Lung (tissue), 12 donors: ENCODE measurements around the gene HM13. TPM values are rescaled to one million over a fixed set of nuclear protein-coding genes. Genes with fewer than 3 reads are reported as not detected.
"Not testable (repeated sequence)": the region's sequence is repeated elsewhere in the genome, so short reads cannot be mapped to it uniquely, and the experiment has no call there.

Experiments used
- ATAC-seq: fragments of 200-7000 bp; cut with Tn5 transposase; one replicate; pipeline ENCODE4 v1.9.1; 2020; ENCODE audit warnings: moderate number of reproducible peaks; ENCODE audit not compliant: insufficient read depth, low FRiP score
- DNase-seq, 3 donors: peaks; one replicate each; pipeline ENCODE4 v3.0.0-alpha.2; 2013 to 2017
- H3K27ac ChIP-seq, 2 donors: one replicate each; pipeline ENCODE4 v1.5.1; 2013; ENCODE audit warnings: mild to moderate bottlenecking in 2 of 2, moderate library complexity in 2 of 2, control low read depth in 1 of 2, inconsistent platforms in 1 of 2, low read depth in 1 of 2, low read length in 1 of 2
- H3K27me3 ChIP-seq, 3 donors: one replicate each; pipeline ENCODE4 v1.5.1; 2013; ENCODE audit warnings: low read length in 2 of 3; ENCODE audit not compliant: control insufficient read depth in 3 of 3, insufficient read depth in 3 of 3
- H3K36me3 ChIP-seq, 4 donors: one replicate each; pipeline ENCODE4 v1.5.1; 2013; ENCODE audit warnings: low read length in 4 of 4, mild to moderate bottlenecking in 1 of 4, moderate library complexity in 1 of 4; ENCODE audit not compliant: control insufficient read depth in 4 of 4, insufficient read depth in 4 of 4
- H3K4me1 ChIP-seq, 5 donors: one replicate each; pipeline ENCODE4 v1.5.1; 2013; ENCODE audit warnings: low read length in 5 of 5, mild to moderate bottlenecking in 2 of 5, moderate library complexity in 1 of 5; ENCODE audit not compliant: control insufficient read depth in 5 of 5, insufficient read depth in 5 of 5
- H3K4me3 ChIP-seq: one replicate; pipeline ENCODE4 v1.5.1; 2013; ENCODE audit warnings: mild to moderate bottlenecking, control low read depth, moderate library complexity
- H3K9ac ChIP-seq, 2 donors: one replicate each; pipeline ENCODE4 v1.5.1; 2013; ENCODE audit warnings: low read length in 2 of 2, control low read depth in 1 of 2; ENCODE audit not compliant: insufficient read depth in 1 of 2
- H3K9me3 ChIP-seq, 4 donors: one replicate each; pipeline ENCODE4 v1.5.1; 2013; ENCODE audit warnings: low read length in 3 of 4, mild to moderate bottlenecking in 1 of 4, moderate library complexity in 1 of 4; ENCODE audit not compliant: control insufficient read depth in 4 of 4, insufficient read depth in 3 of 4
- WGBS, 2 donors: extraction: QIAGEN DNeasy Blood & Tissue Kit; methylation state at CpG; one replicate each; pipeline ENCODE4 v1.1.7; 2013; 5-methylcytosine and 5-hydroxymethylcytosine counted together
- polyA plus RNA-seq, 2 donors: library from polyadenylated mRNA; stranded (reverse); fragments of 200-250 nt; gene quantifications; one replicate each; pipeline ENCODE4 v1.2.1, GENCODE V29; 2013
- total RNA-seq, 2 donors: library from RNA; depleted of rRNA in 1 of 2; stranded (reverse); fragments of >200 nt in 1 of 2; gene quantifications; one replicate each; pipeline ENCODE4 v1.2.1, GENCODE V29; 2014 to 2021
- TF ChIP-seq, protein P1 (sequence below): IDR thresholded peaks from 2 replicates; pipeline ENCODE4 v1.5.1; 2012; ENCODE audit warnings: mild to moderate bottlenecking; ENCODE audit errors: control extremely low read depth, extremely low read depth
- donor health status: control.
- donor health status: control.
- donor health status: Bipolar disorder and iron deficiency.
- donor health status: healthy.
- donor health status: DM: yes; HTN: yes; CAD: no.

The HM13 gene
- total and polyA plus RNA-seq, 4 donors = 53.5 to 249 (median 205) TPM

DNA sequence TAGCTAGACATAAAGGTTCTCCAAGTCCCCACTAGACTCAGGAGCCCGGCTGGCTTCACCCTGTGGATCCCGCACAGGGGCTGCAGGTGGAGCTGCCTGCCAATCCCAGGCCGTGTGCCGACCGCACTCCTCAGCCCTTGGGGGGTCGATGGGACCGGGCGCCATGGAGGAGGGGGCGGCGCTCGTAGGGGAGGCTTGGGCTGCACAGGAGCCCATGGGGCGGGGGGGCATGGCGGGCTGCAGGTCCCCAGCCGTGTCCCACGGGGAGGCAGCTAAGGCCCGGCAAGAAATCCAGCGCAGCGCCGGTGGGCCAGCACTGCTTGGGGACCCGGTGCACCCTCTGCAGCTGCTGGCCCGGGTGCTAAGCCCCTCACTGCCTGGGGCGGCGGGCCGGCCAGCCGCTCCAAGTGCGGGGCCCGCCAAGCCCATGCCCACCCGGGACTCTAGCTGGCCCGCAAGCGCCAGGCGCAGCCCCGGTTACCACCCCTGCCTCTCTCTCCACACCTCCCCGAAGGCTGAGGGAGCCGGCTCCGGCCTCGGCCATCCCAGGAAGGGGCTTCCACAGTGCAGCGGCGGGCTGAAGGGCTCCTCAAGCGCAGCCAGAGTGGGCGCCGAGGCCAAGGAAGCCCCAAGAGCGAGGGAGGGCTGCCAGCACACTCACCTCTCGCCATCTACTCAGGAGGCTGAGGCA lies 64.4 kb downstream of the HM13 start:
- no peak for ATAC-seq
- WGBS, 2 donors = 96 to 97% methylated on average over 37 to 43 of the region's 43 CpGs
- no peak overlapping the region for H3K4me3 ChIP-seq
- H3K27me3 ChIP-seq = no peaks in the 10 kb centered on the region
- TF ChIP-seq, protein P1, sequence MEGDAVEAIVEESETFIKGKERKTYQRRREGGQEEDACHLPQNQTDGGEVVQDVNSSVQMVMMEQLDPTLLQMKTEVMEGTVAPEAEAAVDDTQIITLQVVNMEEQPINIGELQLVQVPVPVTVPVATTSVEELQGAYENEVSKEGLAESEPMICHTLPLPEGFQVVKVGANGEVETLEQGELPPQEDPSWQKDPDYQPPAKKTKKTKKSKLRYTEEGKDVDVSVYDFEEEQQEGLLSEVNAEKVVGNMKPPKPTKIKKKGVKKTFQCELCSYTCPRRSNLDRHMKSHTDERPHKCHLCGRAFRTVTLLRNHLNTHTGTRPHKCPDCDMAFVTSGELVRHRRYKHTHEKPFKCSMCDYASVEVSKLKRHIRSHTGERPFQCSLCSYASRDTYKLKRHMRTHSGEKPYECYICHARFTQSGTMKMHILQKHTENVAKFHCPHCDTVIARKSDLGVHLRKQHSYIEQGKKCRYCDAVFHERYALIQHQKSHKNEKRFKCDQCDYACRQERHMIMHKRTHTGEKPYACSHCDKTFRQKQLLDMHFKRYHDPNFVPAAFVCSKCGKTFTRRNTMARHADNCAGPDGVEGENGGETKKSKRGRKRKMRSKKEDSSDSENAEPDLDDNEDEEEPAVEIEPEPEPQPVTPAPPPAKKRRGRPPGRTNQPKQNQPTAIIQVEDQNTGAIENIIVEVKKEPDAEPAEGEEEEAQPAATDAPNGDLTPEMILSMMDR = no peak
- H3K9ac ChIP-seq = no peak overlapping the region
- no peaks in the 10 kb centered on the region for H3K9me3 ChIP-seq
- no peak overlapping the region for H3K27ac ChIP-seq
- no peak for DNase-seq
- H3K4me1 ChIP-seq = peaks cover 0 to 4% (median 2%) of the 10 kb centered on the region in 5 donors
- H3K36me3 ChIP-seq = no peaks in the 10 kb centered on the region

DNA sequence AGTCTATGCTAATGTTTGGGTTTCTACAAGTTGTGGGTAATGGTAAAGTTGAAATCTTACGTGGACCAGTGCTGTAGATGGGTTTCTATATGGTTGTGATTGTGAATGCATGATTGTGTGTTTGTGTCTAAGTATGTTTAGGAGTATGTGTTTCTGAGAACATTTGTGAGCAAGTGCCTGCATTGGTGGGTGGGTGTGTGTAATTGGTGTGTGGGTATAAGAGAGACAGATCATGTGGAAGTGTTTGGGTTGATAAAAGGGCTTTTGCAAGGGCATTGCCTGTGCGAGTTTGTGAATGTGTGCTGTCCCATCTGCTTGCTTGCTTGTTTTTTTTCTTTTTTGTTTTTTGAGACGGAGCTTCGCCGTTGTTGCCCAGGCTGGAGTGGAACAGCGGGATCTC lies 65.0 kb downstream of the HM13 start:
- Histone ChIP-seq H3K4me1 (peaks cover 0 to 2% (median 0%) of the 10 kb centered on the region in 5 donors), H3K9ac (no peak overlapping the region), H3K4me3 (no peak overlapping the region), H3K36me3 (no peaks in the 10 kb centered on the region), H3K9me3 (no peaks in the 10 kb centered on the region), H3K27ac (no peak overlapping the region), H3K27me3 (no peaks in the 10 kb centered on the region)
- DNase-seq = no peak
- WGBS, 2 donors = 96 to 97% methylated on average over 6 of the region's 6 CpGs
- ATAC-seq = no peak
- TF ChIP-seq, protein P1 = no peak

GRCh38 chr20:31579941-31580651 lies 65.9 kb downstream of the HM13 start:
- not testable (repeated sequence) for H3K9me3 ChIP-seq, H3K9ac ChIP-seq, H3K4me3 ChIP-seq, H3K4me1 ChIP-seq, ATAC-seq, DNase-seq, H3K27me3 ChIP-seq, H3K27ac ChIP-seq, H3K36me3 ChIP-seq
- WGBS, 2 donors = 94 to 97% methylated on average over 17 of the region's 17 CpGs

DNA sequence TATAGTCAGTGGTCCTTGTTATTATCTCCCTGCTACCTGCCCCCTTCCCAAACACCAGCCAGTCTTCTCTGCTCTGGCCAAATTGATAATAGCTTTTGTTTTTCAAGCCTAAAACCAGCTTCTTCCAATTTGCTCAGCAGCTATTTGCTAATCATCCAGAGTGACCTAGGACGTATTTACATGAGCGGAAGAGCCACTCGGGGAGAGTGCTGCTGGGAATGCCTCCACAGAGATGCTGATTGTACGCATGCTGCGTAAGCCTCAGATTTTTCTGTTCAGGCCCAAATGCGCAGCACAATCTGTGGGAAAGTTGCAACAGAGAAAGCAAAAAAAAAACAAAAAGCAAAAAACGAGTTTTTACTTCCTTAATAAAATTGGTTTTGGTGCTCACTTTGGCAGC lies 66.5 kb downstream of the HM13 start:
- WGBS, 2 donors = 65 to 71% methylated on average over 7 of the region's 7 CpGs

More for the DNA sequence above, 66.5 kb downstream of the HM13 start:
- Histone ChIP-seq H3K9ac (no peak overlapping the region), H3K27ac (no peak overlapping the region), H3K36me3 (no peaks in the 10 kb centered on the region), H3K9me3 (no peaks in the 10 kb centered on the region), H3K27me3 (no peaks in the 10 kb centered on the region), H3K4me1 (peaks cover 0 to 5% (median 0%) of the 10 kb centered on the region in 5 donors), H3K4me3 (no peak overlapping the region)
- TF ChIP-seq, protein P1 = no peak
- ATAC-seq (no peak), DNase-seq (no peak)
